Stimulated activated effector memory CD8-positive, alpha-beta T cell treated with anti-CD3 and anti-CD28 coated beads, Interleukin-12 subunit alpha, Interleukin-12 subunit beta, amount 100 ng/mL, for 72 hours (primary cell): ENCODE data around the gene TMPRSS11D.

ENCODE experiments used
- ATAC-seq: fragments of 150-1000 bp; cut with Tn5 transposase; 2 replicates; pipeline ENCODE4 v1.10.0; 2021
- DNase-seq, 2 donors: peaks; one replicate each; pipeline ENCODE4 v3.0.0; 2021 to 2022; ENCODE audit warnings: low spot score in 2 of 2
- H3K27ac Mint-ChIP-seq: one replicate; pipeline ENCODE4 v1.8.0; 2022; ENCODE audit warnings: mild to moderate bottlenecking, mixed read lengths
- H3K36me3 Mint-ChIP-seq: one replicate; pipeline ENCODE4 v1.8.0; 2022; ENCODE audit warnings: mild to moderate bottlenecking, mixed read lengths
- H3K4me1 Mint-ChIP-seq: one replicate; pipeline ENCODE4 v1.8.0; 2022; ENCODE audit warnings: mixed read lengths
- H3K4me3 Mint-ChIP-seq: one replicate; pipeline ENCODE4 v1.8.0; 2022; ENCODE audit warnings: mild to moderate bottlenecking, mixed read lengths
- H3K9me3 Mint-ChIP-seq: one replicate; pipeline ENCODE4 v1.8.0; 2022; ENCODE audit warnings: mixed read lengths

TMPRSS11D gene

DNA sequence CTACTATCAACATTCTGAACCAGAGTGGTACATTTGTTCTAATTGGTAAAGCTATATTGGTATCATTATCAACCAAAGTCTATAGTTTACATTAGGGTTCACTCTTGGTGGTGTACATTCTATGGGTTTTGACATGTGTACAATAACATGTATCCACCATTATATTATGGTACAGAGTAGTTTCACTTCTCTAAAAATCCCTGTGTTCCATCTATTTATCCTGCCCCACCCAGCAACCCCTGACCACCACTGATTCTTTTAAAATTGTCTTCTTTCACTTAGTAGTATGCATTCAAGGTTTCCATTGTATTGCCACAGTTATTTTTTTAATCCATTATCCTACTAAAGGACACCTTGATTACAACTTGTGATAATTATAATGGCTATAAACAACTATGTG lies 15.3 kb upstream of the TMPRSS11D start:
- ATAC-seq = no peak
- no peak overlapping the region for H3K4me3 Mint-ChIP-seq
- no peak overlapping the region for H3K27ac Mint-ChIP-seq
- H3K36me3 Mint-ChIP-seq = no peaks in the 10 kb centered on the region
- H3K9me3 Mint-ChIP-seq = peaks cover 3% of the 10 kb centered on the region
- H3K4me1 Mint-ChIP-seq = no peaks in the 10 kb centered on the region
- DNase-seq = no peak

GRCh38 chr4:67897686-67898085 lies 13.9 kb upstream of the TMPRSS11D start:
- no peak overlapping the region for H3K4me3 Mint-ChIP-seq
- ATAC-seq (no peak), DNase-seq (no peak)
- no peaks in the 10 kb centered on the region for H3K36me3 Mint-ChIP-seq
- H3K4me1 Mint-ChIP-seq = no peaks in the 10 kb centered on the region
- H3K9me3 Mint-ChIP-seq = peaks cover 3% of the 10 kb centered on the region
- H3K27ac Mint-ChIP-seq = no peak overlapping the region

- Mint-ChIP-seq H3K36me3 (no peaks in the 10 kb centered on the region), H3K27ac (no peak overlapping the region), H3K4me3 (no peak overlapping the region), H3K9me3 (peaks cover 3% of the 10 kb centered on the region), H3K4me1 (no peaks in the 10 kb centered on the region)
- DNase-seq = no peak
- ATAC-seq = peak; percentile 32
Measured at GRCh38 chr4:67896421-67897065, 12.7 kb upstream of the TMPRSS11D start.

DNA sequence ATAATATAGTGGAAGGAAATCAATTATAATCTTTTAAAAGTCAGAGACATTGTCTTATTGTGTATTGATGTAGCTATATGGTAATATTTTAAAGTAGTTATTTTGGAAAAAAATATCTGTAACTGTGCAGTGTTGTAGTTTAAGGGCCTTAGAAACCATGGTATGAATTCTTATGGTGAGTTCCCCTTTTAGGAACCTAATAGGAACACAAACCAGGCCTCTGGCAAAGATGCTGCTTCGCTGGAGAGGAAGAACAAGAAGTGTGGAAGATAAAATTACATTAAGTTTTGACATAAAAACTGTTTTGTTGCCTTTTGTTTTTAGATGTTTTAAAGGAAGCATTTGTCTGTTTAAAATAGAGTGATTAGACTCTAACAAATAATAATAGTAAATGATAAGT lies 10.9 kb upstream of the TMPRSS11D start:
- Mint-ChIP-seq H3K36me3 (no peaks in the 10 kb centered on the region), H3K9me3 (peaks cover 3% of the 10 kb centered on the region), H3K4me3 (no peak overlapping the region), H3K27ac (no peak overlapping the region), H3K4me1 (no peaks in the 10 kb centered on the region)
- ATAC-seq = no peak
- no peak for DNase-seq

GRCh38 chr4:67892905-67893304 lies 9.1 kb upstream of the TMPRSS11D start:
- Mint-ChIP-seq H3K9me3 (peaks cover 3% of the 10 kb centered on the region), H3K4me3 (no peak overlapping the region), H3K36me3 (no peaks in the 10 kb centered on the region), H3K4me1 (no peaks in the 10 kb centered on the region), H3K27ac (no peak overlapping the region)
- no peak for DNase-seq
- ATAC-seq = no peak

DNA sequence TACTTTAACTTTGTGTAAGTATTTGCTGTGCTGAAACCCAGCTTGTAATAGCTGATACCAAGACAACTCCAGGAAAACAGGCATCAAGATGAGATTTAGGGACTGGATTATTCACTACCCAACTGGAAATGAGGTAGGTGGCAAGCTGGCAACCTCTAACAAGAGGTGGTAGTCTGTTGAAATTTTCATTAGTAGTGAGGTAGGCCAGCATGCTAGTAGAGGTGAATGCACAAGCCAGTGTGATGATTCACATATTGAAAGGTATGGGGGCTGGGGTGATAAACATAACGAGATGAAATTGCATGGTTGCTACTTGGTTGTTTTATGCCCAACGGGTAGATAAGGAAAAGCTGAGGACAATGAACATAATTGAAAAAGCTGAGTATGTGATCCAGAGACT lies 8.5 kb upstream of the TMPRSS11D start:
- no peak overlapping the region for H3K4me3 Mint-ChIP-seq
- no peaks in the 10 kb centered on the region for H3K4me1 Mint-ChIP-seq
- DNase-seq (no peak), ATAC-seq (no peak)
- H3K9me3 Mint-ChIP-seq = peaks cover 3% of the 10 kb centered on the region
- no peaks in the 10 kb centered on the region for H3K36me3 Mint-ChIP-seq
- no peak overlapping the region for H3K27ac Mint-ChIP-seq

DNA sequence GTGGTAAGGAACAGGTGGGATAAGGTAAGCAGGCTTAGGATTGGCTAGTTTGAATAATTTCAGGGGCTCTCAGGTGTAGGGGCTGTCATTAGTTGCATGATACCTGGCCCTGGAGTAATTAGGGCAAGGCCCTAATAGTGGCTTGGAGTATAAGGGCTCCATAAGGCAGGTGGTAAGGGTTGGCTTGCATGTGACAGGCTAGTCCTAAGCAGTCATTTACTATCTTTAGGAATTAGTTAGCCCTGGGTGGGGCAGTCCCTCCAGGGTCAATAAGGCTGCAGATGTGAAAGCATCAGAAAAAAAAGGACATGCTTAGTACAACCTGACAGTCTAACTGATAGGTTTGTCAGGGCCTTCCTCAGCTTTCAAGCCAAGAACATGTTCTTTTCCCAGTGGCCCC lies 7.8 kb upstream of the TMPRSS11D start:
- Mint-ChIP-seq H3K4me3 (no peak overlapping the region), H3K4me1 (no peaks in the 10 kb centered on the region), H3K9me3 (peaks cover 3% of the 10 kb centered on the region), H3K27ac (no peak overlapping the region), H3K36me3 (no peaks in the 10 kb centered on the region)
- no peak for DNase-seq
- ATAC-seq = no peak

DNA sequence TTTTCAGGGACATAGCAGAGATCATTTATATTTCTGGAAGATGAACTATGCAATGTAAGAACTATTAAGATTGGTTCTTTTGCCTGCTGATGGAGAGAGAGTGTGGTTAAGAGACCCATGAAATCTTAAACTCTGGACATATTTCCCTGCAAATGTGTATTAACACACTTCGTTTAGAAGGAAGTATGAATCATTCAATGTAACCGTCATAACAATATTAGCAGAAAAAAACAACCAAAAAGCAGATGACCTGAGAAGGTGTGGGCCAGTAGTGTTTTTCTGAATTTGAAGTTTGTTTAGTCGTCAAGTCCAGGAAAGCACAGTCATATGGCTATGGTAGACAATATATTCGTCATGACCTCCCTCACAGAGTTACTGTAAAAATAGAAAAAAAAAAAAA lies 2.5 kb upstream of the TMPRSS11D start:
- H3K36me3 Mint-ChIP-seq = no peaks in the 10 kb centered on the region
- H3K4me1 Mint-ChIP-seq = no peaks in the 10 kb centered on the region
- DNase-seq (no peak), ATAC-seq (no peak)
- peaks cover 3% of the 10 kb centered on the region for H3K9me3 Mint-ChIP-seq
- no peak overlapping the region for H3K27ac Mint-ChIP-seq
- no peak overlapping the region for H3K4me3 Mint-ChIP-seq

DNA sequence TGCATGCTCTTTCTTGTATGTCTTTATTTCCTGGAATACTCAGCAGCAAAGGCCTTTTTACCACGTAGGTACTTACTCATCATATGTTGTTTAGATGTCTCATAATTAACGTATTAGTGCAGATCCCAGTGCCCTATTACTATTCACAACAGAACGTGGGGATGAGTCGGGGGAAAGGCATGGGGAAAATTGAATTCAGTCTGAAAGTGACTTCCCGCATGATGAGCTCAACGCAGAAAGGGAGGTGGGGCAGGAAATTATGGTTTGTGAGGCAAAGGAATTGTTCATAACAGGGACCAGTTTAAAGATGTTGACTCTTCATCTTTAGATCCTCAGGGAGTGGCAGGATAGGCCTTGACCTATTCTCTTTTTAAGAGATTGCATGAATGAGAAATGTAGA lies 2.0 kb upstream of the TMPRSS11D start:
- H3K4me1 Mint-ChIP-seq = no peaks in the 10 kb centered on the region
- no peak for DNase-seq
- no peak for ATAC-seq
- no peak overlapping the region for H3K27ac Mint-ChIP-seq
- no peak overlapping the region for H3K4me3 Mint-ChIP-seq
- H3K9me3 Mint-ChIP-seq = peaks cover 3% of the 10 kb centered on the region
- no peaks in the 10 kb centered on the region for H3K36me3 Mint-ChIP-seq

DNA sequence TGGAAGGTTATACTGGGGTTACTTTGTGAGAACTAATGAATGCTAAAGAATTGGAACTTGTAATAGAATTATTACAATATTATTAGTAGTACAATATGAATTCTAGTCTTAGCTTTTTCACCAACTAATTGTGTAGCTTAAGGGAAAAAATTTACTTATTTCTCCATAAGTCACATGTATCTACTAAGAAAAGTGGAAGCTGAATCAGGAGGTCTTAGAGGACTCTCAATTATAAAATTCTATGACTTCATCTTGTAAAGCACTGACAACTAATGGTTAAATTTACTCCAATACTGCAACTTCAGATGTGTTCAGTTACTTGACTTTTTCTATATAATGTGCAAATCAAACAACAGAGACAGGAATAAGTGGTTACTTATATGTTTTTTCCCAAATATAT lies 899 bp upstream of the TMPRSS11D start:
- DNase-seq (no peak), ATAC-seq (no peak)
- Mint-ChIP-seq H3K27ac (no peak overlapping the region), H3K36me3 (no peaks in the 10 kb centered on the region), H3K4me3 (no peak overlapping the region), H3K4me1 (no peaks in the 10 kb centered on the region), H3K9me3 (peaks cover 3% of the 10 kb centered on the region)

DNA sequence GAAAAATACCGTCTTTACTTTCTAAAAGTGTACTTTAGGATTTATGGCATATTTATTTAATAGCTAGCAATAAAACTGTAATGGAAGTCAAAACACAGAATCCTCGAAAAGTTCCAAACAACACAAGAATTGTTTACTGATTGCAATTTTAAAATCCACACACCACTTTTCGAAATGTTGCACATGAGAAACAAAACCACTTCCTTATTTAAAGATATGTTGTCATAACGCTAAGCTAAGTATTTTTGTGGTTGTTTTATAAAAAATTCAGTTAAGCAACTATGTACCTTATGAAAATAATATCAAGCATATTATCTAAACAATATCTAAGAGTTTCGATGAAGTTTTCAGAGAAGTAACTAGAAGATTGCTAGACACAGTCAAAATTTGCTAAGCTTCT lies 344 bp downstream of the TMPRSS11D start:
- Mint-ChIP-seq H3K36me3 (no peaks in the 10 kb centered on the region), H3K4me1 (no peaks in the 10 kb centered on the region), H3K27ac (no peak overlapping the region), H3K4me3 (no peak overlapping the region), H3K9me3 (peaks cover 5% of the 10 kb centered on the region)
- ATAC-seq = no peak
- DNase-seq = no peak

- Mint-ChIP-seq H3K4me1 (no peaks in the 10 kb centered on the region), H3K36me3 (no peaks in the 10 kb centered on the region), H3K9me3 (peaks cover 5% of the 10 kb centered on the region), H3K27ac (no peak overlapping the region), H3K4me3 (no peak overlapping the region)
- no peak for DNase-seq
- no peak for ATAC-seq
Measured at GRCh38 chr4:67880866-67881610, 2.8 kb downstream of the TMPRSS11D start.

- no peak overlapping the region for H3K27ac Mint-ChIP-seq
- DNase-seq (no peak), ATAC-seq (no peak)
Measured at GRCh38 chr4:67879486-67879885, 4.3 kb downstream of the TMPRSS11D start.

GRCh38 chr4:67877086-67877485 lies 6.7 kb downstream of the TMPRSS11D start:
- Mint-ChIP-seq H3K9me3 (peaks cover 2% of the 10 kb centered on the region), H3K4me1 (no peaks in the 10 kb centered on the region), H3K4me3 (no peak overlapping the region), H3K27ac (no peak overlapping the region), H3K36me3 (no peaks in the 10 kb centered on the region)
- no peak for DNase-seq
- ATAC-seq = no peak

More at GRCh38 chr4:67879486-67879885, 4.3 kb downstream of the TMPRSS11D start:
- no peaks in the 10 kb centered on the region for H3K36me3 Mint-ChIP-seq
- no peak overlapping the region for H3K4me3 Mint-ChIP-seq
- H3K4me1 Mint-ChIP-seq = no peaks in the 10 kb centered on the region
- H3K9me3 Mint-ChIP-seq = peaks cover 2% of the 10 kb centered on the region

DNA sequence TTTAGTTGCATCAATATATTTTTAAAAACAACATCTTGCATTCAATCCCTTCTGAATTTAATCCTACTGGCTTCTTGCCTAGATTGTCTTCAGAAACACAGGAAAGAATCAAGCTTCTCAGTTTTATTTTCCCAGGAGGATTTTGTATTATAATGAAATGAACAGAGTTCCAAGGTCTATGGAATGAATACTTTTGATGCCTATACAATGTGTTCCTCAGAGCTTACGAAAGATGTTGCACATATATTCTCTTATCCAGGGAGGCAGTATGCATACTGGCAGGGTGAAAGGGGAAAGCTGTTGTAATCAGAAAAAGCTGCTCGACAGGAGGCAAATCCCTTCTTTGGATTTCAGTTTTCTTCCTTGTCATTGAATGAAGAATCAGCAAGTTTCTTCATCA lies 8.8 kb downstream of the TMPRSS11D start:
- peaks cover 7% of the 10 kb centered on the region for H3K9me3 Mint-ChIP-seq
- H3K4me1 Mint-ChIP-seq = no peaks in the 10 kb centered on the region
- no peak overlapping the region for H3K4me3 Mint-ChIP-seq
- no peaks in the 10 kb centered on the region for H3K36me3 Mint-ChIP-seq
- DNase-seq = no peak
- no peak for ATAC-seq
- H3K27ac Mint-ChIP-seq = no peak overlapping the region

DNA sequence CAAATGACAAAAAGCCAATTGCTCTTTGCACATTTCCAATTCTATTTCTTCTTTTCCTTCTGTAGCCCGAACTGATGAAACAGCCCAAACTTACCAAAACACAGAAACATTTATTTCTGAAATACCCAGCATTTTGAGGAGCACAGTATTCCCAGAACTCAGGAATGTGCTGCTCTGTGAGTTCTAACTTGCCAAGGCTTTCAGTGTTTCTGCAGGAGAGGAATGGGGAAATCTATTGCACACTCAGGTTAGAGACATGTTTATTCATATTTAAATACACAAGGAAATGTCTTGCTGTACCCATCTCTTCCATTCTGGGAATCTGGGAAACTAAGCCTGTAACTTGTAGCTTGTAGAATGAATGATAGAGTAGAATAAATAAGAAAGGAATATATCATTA lies 10.7 kb downstream of the TMPRSS11D start:
- Mint-ChIP-seq H3K4me1 (no peaks in the 10 kb centered on the region), H3K9me3 (peaks cover 10% of the 10 kb centered on the region), H3K4me3 (no peak overlapping the region), H3K27ac (no peak overlapping the region), H3K36me3 (no peaks in the 10 kb centered on the region)
- DNase-seq (no peak), ATAC-seq (no peak)
